Hepatic stellate cell (primary cell): ENCODE results near the gene ALOX5.
A peak's percentile ranks its signal among the peaks of the same experiment; 100 is the strongest.

Experiments used
- DNase-seq: peaks from one replicate; pipeline ENCODE4 v3.0.0; 2011; ENCODE audit warnings: low spot score

The ALOX5 gene

GRCh38 chr10:45444022-45444421, 70.0 kb downstream of the ALOX5 start:
- no peak for DNase-seq

GRCh38 chr10:45444976-45445898, 71.2 kb downstream of the ALOX5 start:
- no peak for DNase-seq

- DNase-seq: no peak
These were observed 72.8 kb downstream of the ALOX5 start for GRCh38 chr10:45446858-45447257.

- DNase-seq: no peak
These were observed 73.4 kb downstream of the ALOX5 start for GRCh38 chr10:45447416-45447815.

DNA sequence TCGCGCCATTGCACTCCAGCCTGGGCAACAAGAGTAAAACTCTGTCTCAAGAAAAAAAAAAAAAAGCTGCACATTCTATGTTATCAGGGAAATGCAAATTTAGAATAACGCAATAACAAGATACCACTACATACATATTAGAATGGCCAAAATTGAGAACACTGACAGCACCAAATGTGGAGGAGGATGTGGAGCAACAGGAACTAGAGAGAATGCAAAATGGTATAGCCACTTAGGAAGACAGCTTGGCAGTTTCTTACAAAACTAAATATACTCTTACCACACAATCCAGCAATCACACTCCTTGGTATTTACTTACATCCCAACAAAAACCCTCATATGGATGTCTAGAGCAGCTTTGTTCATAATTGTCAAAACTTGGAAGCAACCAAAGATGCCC, 76.8 kb downstream of the ALOX5 start:
- DNase-seq: no peak

- DNase-seq: no peak
These were observed 77.4 kb downstream of the ALOX5 start for GRCh38 chr10:45451407-45451806.

- DNase-seq: no peak
These were observed 78.3 kb downstream of the ALOX5 start for GRCh38 chr10:45452268-45452667.

DNA sequence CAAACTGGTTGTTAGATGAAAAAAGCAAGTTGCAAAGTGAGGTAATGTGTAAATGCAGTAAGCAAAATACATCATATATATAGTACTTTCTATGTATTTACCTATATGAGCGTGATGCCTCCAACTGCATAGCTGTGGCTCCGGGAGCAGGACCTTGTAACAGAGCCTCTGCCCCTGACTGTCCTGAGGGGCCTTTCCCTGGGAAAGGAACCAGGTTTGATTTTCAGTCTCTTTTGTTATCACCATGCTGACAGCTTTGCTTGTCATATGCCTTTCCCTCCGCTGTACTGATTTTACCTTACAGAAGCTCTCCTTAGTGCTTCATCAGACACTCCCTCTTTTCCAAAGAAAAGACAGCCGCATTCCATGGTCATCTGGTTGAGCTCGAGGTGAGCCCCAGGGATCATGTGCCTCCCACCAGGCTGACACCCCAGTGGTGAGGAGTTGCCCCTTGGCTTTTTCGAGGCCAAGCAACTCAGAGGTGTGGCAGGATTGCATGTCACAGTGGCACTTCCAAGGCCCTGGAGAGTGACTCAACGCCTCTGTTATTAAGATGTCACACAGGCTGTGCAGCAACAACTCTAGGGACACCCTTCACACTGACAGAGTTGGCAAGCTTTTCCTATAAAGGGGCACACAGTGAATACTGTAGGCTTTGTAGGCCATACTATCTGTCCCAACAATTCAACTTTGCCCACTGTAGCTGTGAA, 78.9 kb downstream of the ALOX5 start:
- no peak for DNase-seq

- DNase-seq: no peak
These were observed 79.7 kb downstream of the ALOX5 start for GRCh38 chr10:45453639-45454255.

DNA sequence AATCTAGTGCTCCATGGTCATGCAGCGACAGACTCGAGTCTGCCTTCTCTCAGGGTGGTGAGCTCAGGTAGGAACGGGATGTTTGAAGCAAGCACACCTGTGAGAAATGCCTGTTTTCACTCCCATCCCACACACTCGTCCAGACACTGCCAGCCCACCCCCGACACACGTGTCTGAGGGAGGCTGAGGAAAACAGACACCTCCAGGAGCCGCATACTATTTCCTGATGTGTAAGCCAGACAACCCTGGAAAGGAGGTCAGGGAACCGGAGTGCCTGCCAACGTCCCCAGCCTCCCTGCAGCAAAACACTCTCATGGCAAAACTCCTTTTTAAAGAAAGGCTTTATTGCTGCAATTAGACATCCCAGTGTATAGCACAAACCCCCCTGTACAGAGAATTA, 80.2 kb downstream of the ALOX5 start:
- no peak for DNase-seq

DNA sequence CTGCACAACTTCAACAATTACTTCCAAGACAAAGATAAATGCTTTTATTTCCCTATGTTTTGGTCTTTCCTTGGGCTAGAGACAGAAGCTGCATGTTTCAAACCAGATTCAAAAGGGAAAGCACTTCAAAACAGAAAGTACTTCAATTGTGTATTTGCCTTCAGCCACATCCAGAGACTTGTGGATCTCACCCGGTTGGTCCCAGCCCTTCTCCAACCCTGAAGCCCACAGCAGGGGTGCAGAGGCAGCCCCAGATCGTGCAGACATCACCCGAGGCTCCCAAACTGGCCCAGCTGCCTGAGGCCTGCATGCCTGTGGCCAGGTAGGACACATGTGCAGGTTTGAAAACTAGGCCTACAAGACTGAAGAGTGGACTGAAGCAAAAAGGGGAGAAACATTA, 80.8 kb downstream of the ALOX5 start:
- DNase-seq: no peak

DNA sequence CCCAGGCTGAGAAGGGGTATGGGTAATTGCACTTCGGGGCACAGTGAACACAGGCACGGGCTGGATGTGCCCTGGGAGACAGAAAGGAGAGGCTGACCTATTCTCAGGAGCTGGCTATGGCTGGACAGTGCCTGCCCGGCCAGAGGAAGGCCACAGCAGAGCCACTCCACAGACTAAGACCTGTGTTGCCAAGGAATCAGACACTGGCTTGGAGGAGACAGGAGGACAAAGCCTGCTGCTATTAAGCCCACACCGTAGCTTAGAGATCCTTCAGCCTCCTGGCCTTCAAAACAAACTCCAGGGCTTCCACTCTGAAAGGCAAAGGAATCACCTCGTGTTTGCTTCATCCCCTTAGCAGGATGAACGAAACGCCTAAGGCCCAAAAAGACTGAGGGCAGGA, 82.2 kb downstream of the ALOX5 start:
- no peak for DNase-seq

DNA sequence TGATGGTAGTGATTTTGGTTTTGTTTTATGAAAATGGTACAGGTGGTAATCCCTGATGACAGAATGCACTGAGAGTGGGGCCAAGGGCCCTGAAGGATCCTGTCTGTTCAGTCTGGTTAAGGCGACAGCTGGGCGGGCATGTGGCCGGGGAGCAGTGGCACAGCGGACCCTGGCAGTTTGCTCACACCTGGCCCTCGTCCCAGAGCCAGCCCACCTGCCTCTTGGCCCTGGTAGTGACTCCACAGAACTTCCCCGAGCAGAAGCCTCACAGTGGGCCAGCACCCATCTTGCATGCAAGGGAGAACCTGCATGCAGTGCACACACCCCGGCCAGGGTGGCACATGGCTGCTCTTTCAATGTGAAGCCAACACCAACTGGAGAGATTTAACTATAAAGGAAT, 82.8 kb downstream of the ALOX5 start:
- no peak for DNase-seq

DNA sequence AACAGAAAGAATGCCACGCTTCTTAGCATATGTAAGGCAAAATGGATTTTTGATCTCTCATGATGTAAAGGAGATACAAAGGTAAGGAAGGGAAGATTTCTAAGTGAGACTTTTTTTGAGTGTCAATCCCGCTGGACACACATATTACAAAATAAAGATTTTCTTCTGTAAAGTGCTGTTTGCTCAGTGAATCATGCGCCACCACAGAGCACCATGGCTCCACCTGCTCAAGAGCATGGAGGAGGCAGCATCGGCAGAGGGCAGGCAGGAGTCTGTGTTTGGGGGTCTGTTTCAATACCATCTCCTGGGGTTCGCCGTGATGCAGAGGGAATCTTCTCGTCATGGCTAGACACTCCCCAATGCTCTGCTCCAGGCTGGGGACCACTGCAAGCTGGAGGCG, 83.5 kb downstream of the ALOX5 start:
- DNase-seq: no peak

- DNase-seq: no peak
These were observed 86.3 kb downstream of the ALOX5 start for GRCh38 chr10:45460235-45460878.

- no peak for DNase-seq
These were observed 87.0 kb downstream of the ALOX5 start for GRCh38 chr10:45461034-45461433.

GRCh38 chr10:45463244-45464116, 89.5 kb downstream of the ALOX5 start:
- DNase-seq: no peak

- DNase-seq: peak; percentile 89
These were observed 91.0 kb downstream of the ALOX5 start for GRCh38 chr10:45464958-45465567.

DNA sequence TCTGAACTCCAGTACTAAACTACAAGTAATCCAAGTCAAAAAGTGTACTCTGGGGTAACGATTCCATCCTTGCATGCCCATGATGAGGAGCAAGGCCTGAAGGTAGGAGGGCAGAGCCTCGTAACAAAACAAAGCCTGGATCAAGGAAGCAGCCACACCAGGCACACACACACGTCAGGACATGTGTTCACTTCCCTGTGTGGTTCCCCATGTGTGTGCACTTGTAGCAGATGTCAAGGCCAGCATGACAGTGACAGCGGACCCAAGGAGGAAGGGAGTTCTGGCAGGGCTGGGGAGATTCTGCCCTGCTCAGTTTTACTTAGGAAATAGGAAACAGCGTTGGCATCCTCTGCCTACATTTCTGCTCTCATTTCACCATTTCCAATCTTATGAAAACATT, 92.8 kb downstream of the ALOX5 start:
- no peak for DNase-seq

GRCh38 chr10:45468079-45468478, 94.1 kb downstream of the ALOX5 start:
- DNase-seq: no peak
